HFFc6 (cell line): Measurements from ENCODE around the gene S100Z. TPM values are rescaled to one million over a fixed set of nuclear protein-coding genes. Genes with fewer than 3 reads are reported as not detected.

Source experiments
- DNase-seq: peaks from one replicate; pipeline ENCODE4 v3.0.0-alpha.2; 2018
- H3K27ac Mint-ChIP-seq: 2 replicates; pipeline ENCODE4 v1.8.0; 2020; ENCODE audit warnings: mild to moderate bottlenecking, mixed read lengths
- H3K27me3 Mint-ChIP-seq: 2 replicates; pipeline ENCODE4 v1.8.0; 2021; ENCODE audit warnings: mild to moderate bottlenecking, moderate library complexity, mixed read lengths; ENCODE audit not compliant: insufficient read depth
- H3K36me3 Mint-ChIP-seq: 2 replicates; pipeline ENCODE4 v1.8.0; 2021; ENCODE audit warnings: low read depth, mixed read lengths
- H3K4me1 Mint-ChIP-seq: 2 replicates; pipeline ENCODE4 v1.8.0; 2020; ENCODE audit warnings: low read depth, mixed read lengths
- H3K4me3 Mint-ChIP-seq: 2 replicates; pipeline ENCODE4 v1.8.0; 2020; ENCODE audit warnings: mild to moderate bottlenecking, moderate library complexity, mixed read lengths
- H3K9me3 Mint-ChIP-seq: 2 replicates; pipeline ENCODE4 v1.8.0; 2020; ENCODE audit warnings: mild to moderate bottlenecking, mixed read lengths
- total RNA-seq, 6 experiments: library from RNA; stranded (reverse); fragmentation: NEBNext Ultra II Directional; extraction: Animal tissue kit (Norgen Biotek cat#: 25700); gene quantifications; 2 replicates in 1 of 6; 3 replicates in 5 of 6; pipeline ENCODE4 v1.2.3, GENCODE V29; 2021
- TF ChIP-seq, protein P1 (sequence below): fragments of 200-600 bp; sonication (generic); IDR thresholded peaks from 2 replicates; pipeline ENCODE4 v1.5.0; 2021; ENCODE audit warnings: antibody characterized with exemption, mild to moderate bottlenecking

The S100Z gene
- total RNA-seq, 6 experiments from 2014 or later, result not detected

DNA sequence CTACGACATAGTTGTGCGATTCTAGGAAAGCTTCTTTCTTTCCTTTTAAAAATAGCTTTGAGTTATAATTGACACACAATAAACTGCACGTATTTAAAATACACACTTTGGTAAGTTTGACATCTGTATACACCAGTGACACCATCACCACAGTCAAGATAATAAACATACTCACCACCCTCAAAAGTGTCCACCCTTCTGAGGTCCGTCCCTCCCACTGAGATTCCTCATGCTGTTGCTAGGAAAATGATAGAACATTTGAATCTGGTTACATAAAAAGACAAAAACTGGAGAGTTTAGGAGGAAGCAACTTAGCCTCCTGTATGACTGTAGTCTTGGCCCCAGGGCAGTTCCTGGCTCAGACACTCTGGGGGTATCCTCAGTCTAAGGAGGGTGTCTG is 17.2 kb downstream of the S100Z start:
- Mint-ChIP-seq H3K27ac (no peak overlapping the region), H3K4me3 (no peak overlapping the region), H3K9me3 (no peaks in the 10 kb centered on the region), H3K4me1 (peaks cover 28% of the 10 kb centered on the region), H3K27me3 (peaks cover 3% of the 10 kb centered on the region), H3K36me3 (no peaks in the 10 kb centered on the region)
- TF ChIP-seq, protein P1, sequence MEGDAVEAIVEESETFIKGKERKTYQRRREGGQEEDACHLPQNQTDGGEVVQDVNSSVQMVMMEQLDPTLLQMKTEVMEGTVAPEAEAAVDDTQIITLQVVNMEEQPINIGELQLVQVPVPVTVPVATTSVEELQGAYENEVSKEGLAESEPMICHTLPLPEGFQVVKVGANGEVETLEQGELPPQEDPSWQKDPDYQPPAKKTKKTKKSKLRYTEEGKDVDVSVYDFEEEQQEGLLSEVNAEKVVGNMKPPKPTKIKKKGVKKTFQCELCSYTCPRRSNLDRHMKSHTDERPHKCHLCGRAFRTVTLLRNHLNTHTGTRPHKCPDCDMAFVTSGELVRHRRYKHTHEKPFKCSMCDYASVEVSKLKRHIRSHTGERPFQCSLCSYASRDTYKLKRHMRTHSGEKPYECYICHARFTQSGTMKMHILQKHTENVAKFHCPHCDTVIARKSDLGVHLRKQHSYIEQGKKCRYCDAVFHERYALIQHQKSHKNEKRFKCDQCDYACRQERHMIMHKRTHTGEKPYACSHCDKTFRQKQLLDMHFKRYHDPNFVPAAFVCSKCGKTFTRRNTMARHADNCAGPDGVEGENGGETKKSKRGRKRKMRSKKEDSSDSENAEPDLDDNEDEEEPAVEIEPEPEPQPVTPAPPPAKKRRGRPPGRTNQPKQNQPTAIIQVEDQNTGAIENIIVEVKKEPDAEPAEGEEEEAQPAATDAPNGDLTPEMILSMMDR, result no peak
- no peak for DNase-seq

DNA sequence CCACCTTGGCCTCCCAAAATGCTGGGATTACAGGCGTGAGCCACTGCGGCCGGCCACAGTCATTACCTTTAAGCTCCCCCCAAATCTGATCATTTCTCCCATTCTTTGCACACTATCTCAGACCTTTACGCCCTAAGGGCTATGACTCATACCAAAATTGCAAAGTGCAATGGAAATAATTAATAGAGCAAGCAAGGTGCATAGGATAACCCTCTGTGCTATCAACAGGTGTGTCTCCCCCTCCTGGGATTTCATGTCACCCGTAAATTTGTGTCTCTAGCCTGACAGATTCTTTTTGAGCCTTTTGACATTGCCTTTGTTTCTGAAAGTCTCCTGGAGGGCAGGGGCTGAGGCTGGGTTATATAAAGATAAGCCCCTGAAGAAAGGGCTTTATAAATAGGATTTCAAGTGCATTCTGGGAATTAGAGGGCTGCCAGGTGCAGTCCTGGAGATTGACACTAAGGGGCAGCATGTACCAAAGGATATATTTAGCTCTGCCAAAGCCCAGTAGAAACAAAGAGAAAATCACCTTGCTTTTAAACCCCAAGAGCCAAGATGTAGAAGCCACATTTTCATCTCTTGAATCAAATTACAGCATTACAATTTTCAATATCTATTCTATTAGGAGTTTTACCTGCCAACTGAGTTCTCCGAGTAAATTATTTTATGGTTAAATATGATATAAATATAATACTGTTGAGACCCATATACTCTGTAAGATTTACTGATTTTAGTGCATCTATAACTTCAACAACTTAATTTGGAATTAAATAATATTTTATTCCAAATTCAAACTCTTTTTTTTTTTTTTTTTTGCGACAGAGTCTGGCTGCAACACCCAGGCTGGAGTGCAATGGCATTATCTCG is 18.2 kb downstream of the S100Z start:
- Mint-ChIP-seq H3K4me1 (peaks cover 27% of the 10 kb centered on the region), H3K9me3 (no peaks in the 10 kb centered on the region), H3K27ac (no peak overlapping the region), H3K4me3 (no peak overlapping the region), H3K36me3 (no peaks in the 10 kb centered on the region), H3K27me3 (peaks cover 3% of the 10 kb centered on the region)
- TF ChIP-seq, protein P1, result peak; percentile 88
- peak; percentile 60 for DNase-seq

DNA sequence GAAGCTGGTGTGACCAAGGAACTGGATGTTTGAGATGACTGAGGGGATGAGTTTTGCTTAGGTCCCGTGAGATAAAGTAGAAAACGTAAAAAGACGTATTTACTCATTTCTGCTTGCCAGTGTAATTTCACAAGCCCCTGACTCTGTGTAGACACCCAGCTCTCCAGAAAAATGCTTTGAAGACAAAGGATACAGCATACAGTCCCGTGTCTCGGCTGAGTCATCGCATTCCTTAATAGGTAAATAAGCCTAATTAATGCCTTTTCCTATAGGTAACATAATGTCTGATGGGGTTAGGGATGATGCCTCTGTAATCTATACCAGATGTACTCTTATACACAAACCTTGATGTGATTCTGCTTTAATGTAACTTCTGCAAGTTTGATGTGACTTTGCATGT is 20.2 kb downstream of the S100Z start:
- Mint-ChIP-seq H3K27me3 (peaks cover 3% of the 10 kb centered on the region), H3K4me3 (no peak overlapping the region), H3K36me3 (no peaks in the 10 kb centered on the region), H3K9me3 (no peaks in the 10 kb centered on the region), H3K27ac (no peak overlapping the region), H3K4me1 (peaks cover 36% of the 10 kb centered on the region)
- DNase-seq, result peak; percentile 3
- TF ChIP-seq, protein P1, result no peak

DNA sequence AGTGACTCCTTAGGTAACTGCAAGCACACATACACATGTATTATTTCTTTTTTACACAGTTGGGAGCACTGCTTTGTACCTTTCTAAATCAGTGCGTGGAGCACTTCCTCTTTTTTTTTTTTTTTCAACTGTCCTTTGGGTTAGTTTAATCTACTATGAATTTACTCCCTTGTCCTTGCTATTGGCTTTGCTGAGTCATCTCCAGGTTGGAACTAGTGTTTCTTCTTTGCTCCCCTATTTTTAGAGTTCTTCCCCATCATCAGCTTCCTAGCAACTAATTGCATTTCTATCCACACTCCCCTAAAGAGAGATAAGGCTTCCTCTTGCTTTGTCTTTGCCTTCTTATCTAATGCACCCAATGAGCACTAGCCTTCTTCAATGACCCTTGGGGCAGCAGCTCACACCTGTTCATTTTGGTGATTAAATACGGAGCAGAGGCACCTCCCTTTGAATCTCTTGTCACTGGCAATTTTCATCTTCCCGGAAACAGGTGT is 24.3 kb downstream of the S100Z start:
- no peak for DNase-seq
- Mint-ChIP-seq H3K27ac (no peak overlapping the region), H3K9me3 (no peaks in the 10 kb centered on the region), H3K27me3 (peaks cover 12% of the 10 kb centered on the region), H3K36me3 (no peaks in the 10 kb centered on the region), H3K4me3 (no peak overlapping the region), H3K4me1 (peaks cover 35% of the 10 kb centered on the region)
- TF ChIP-seq, protein P1, result no peak

DNA sequence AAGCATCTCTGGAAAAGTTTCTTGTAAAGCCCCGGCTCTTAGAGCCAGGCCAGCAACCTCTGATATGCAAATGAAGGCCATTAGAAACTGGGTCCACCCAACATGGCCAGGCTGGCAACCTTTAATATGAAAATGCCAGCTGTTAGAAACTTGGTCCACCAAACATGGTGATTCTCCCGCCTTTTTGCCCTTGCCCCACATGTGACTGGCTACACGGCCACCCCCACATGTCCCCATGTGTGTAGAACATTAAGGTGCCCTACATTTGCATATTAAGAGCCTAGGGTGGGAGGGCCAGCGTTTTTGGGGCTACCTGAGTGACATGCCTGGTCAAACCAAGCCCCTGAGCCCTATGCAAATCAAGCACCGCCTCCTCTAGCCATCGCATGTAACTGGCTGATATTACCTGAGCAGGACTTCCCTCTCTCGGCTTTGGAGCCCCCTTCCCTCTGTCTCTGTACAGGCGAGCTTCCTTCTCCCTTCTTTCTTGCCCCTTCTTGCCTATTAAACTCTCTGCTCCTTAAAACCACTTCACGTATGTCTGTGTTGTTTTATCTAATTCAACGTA is 39.0 kb downstream of the S100Z start:
- TF ChIP-seq, protein P1, result no peak
- Mint-ChIP-seq H3K4me3 (no peak overlapping the region), H3K36me3 (no peaks in the 10 kb centered on the region), H3K4me1 (no peaks in the 10 kb centered on the region; the same call in 1 of the 2 replicates), H3K9me3 (no peaks in the 10 kb centered on the region), H3K27ac (no peak overlapping the region), H3K27me3 (peaks cover 49% of the 10 kb centered on the region)
- DNase-seq, result no peak
